Gastrocnemius medialis (tissue), 4 donors: ENCODE results near the gene NFATC3. TPM values are rescaled to one million over a fixed set of nuclear protein-coding genes. Genes with fewer than 3 reads are reported as not detected.

Experiments used
- ATAC-seq, 2 donors: fragments of 150-250 bp; one replicate each; pipeline ENCODE4 v1.9.1; 2016
- DNase-seq, 2 donors: peaks; one replicate each; pipeline ENCODE4 v3.0.0-alpha.2; 2019
- H3K27ac ChIP-seq, 4 donors: fragments of 200-600 bp; sonication (generic); 1 replicate in 1 of 4; 2 replicates in 3 of 4; pipeline ENCODE4 v1.5.1; 2016 to 2018; ENCODE audit warnings: mild to moderate bottlenecking in 2 of 4, moderate library complexity in 1 of 4
- H3K27me3 ChIP-seq, 3 donors: fragments of 200-600 bp; sonication (generic) in 2 of 3; 1 replicate in 1 of 3; 2 replicates in 2 of 3; pipeline versions ENCODE4 v1.5.1 to v1.6.0; 2016 to 2019; ENCODE audit warnings: mild to moderate bottlenecking in 1 of 3, moderate library complexity in 1 of 3
- H3K36me3 ChIP-seq, 2 donors: fragments of 200-600 bp; sonication (generic) in 1 of 2; one replicate each; pipeline ENCODE4 v1.5.1; 2017 to 2018
- H3K4me1 ChIP-seq, 2 donors: fragments of 200-600 bp; sonication (generic) in 1 of 2; one replicate each; pipeline ENCODE4 v1.5.1; 2016 to 2017; ENCODE audit warnings: mild to moderate bottlenecking in 2 of 2
- H3K4me3 ChIP-seq, 4 donors: fragments of 200-600 bp; sonication (generic) in 3 of 4; 1 replicate in 1 of 4; 2 replicates in 3 of 4; pipeline ENCODE4 v1.5.1; 2016 to 2019; ENCODE audit warnings: mild to moderate bottlenecking in 2 of 4
- H3K9me3 ChIP-seq, 3 donors: fragments of 200-600 bp; sonication (generic) in 2 of 3; 1 replicate in 1 of 3; 2 replicates in 2 of 3; pipeline ENCODE4 v1.5.1; 2016 to 2019
- CTCF ChIP-seq, 5 experiments: fragments of 450-650 bp in 3 of 5; fragments of 200-600 bp in 2 of 5; sonication (generic) in 2 of 5; IDR thresholded peaks in 4 of 5; conservative IDR thresholded peaks in 1 of 5; 1 replicate in 4 of 5; 2 replicates in 1 of 5; pipeline ENCODE4 v1.5.1; 2016 to 2019; ENCODE audit warnings: antibody characterized with exemption in 5 of 5, mild to moderate bottlenecking in 3 of 5, moderate library complexity in 3 of 5
- POLR2A ChIP-seq, 2 donors: fragments of 450-650 bp; IDR thresholded peaks; one replicate each; pipeline ENCODE4 v1.6.1; 2017; ENCODE audit warnings: antibody characterized with exemption in 2 of 2, mild to moderate bottlenecking in 2 of 2, moderate library complexity in 2 of 2
- in situ Hi-C, 4 donors: fragments of 200-750 bp; cut with MboI; loops; one replicate each; pipeline versions ENCODE4 v1.15.0 to v1.8.0; 2017; ENCODE audit warnings: low sequenced_read_pairs in 4 of 4
- intact Hi-C: fragments of 100-400 bp; cut with DNase I; formaldehyde crosslinking; loops from one replicate; pipeline ENCODE4 v1.15.1; 2023; ENCODE audit warnings: low total_unique reads
- total RNA-seq, 4 donors: library from RNA; depleted of rRNA; stranded (reverse); fragments of >200 nt; gene quantifications; one replicate each; pipeline versions ENCODE4 v1.1.0 to v1.2.3, GENCODE V29; 2016

Gene NFATC3
- total RNA-seq, 4 donors from 2014 or later: 47.9 to 72.7 (median 70.7) TPM

GRCh38 chr16:68236137-68236825 is 151.1 kb downstream of the NFATC3 start:
- peak overlapping the region; percentile 79 to 94 (median 88) for H3K27ac ChIP-seq
- TF ChIP-seq POLR2A (IDR thresholded peaks at IDR 0.05) (no peak), CTCF (IDR thresholded peaks at IDR 0.05 in 4 of 5, conservative IDR thresholded peaks at IDR 0.05 in 1 of 5) (no peak)
- in situ Hi-C loops (loop anchor here in 1 of 4 donors (25.0 kb wide), 1 partner anchor 424 kb away; the partner anchor contains the start of genes RANBP10 and TSNAXIP1), intact Hi-C loops (no loop called here)
- H3K4me1 ChIP-seq: peaks cover 16 to 26% of the 10 kb centered on the region in 2 donors
- ATAC-seq (no peak), DNase-seq (peak in 1 of 2 donors; percentile 37)
- no peaks in the 10 kb centered on the region for H3K27me3 ChIP-seq
- no peaks in the 10 kb centered on the region for H3K9me3 ChIP-seq
- H3K4me3 ChIP-seq: peak overlapping the region in 2 of 4 donors; percentile 35 to 64
- no peaks in the 10 kb centered on the region for H3K36me3 ChIP-seq

- peaks cover 16 to 26% of the 10 kb centered on the region in 2 donors for H3K4me1 ChIP-seq
- H3K9me3 ChIP-seq: no peaks in the 10 kb centered on the region
- no peaks in the 10 kb centered on the region for H3K27me3 ChIP-seq
- TF ChIP-seq POLR2A (IDR thresholded peaks at IDR 0.05) (no peak), CTCF (IDR thresholded peaks at IDR 0.05 in 4 of 5, conservative IDR thresholded peaks at IDR 0.05 in 1 of 5) (no peak)
- H3K4me3 ChIP-seq: peak overlapping the region; percentile 64 to 71 (median 68)
- H3K27ac ChIP-seq: peak overlapping the region; percentile 79 to 94 (median 88)
- H3K36me3 ChIP-seq: no peaks in the 10 kb centered on the region
- in situ Hi-C loops (loop anchor here in 1 of 4 donors (25.0 kb wide), 1 partner anchor 425 kb away; the partner anchor contains the start of genes RANBP10 and TSNAXIP1), intact Hi-C loops (no loop called here)
- DNase-seq (no peak), ATAC-seq (peak; percentile 1 to 5)
Observed at GRCh38 chr16:68236826-68237242, 151.7 kb downstream of the NFATC3 start.

- H3K27me3 ChIP-seq: no peaks in the 10 kb centered on the region
- intact Hi-C loops: no loop called here
- TF ChIP-seq CTCF (IDR thresholded peaks at IDR 0.05 in 4 of 5, conservative IDR thresholded peaks at IDR 0.05 in 1 of 5): peak in 1 of 5 experiments; percentile 9
- peak; percentile 59 to 76 for TF ChIP-seq POLR2A (IDR thresholded peaks at IDR 0.05)
- H3K4me1 ChIP-seq: peaks cover 16 to 26% of the 10 kb centered on the region in 2 donors
- H3K4me3 ChIP-seq: peak overlapping the region; percentile 64 to 71 (median 68)
- in situ Hi-C loops: loop anchor here in 1 of 4 donors (25.0 kb wide), 1 partner anchor 425 kb away; the partner anchor contains the start of genes RANBP10 and TSNAXIP1
- DNase-seq (peak; percentile 95 to 96), ATAC-seq (peak; percentile 78 to 82)
- peak overlapping the region; percentile 79 to 94 (median 88) for H3K27ac ChIP-seq
- H3K36me3 ChIP-seq: no peaks in the 10 kb centered on the region
- H3K9me3 ChIP-seq: no peaks in the 10 kb centered on the region
Observed at GRCh38 chr16:68237243-68238028, 152.3 kb downstream of the NFATC3 start.

GRCh38 chr16:68238029-68238345 is 152.8 kb downstream of the NFATC3 start:
- Histone ChIP-seq H3K9me3 (no peaks in the 10 kb centered on the region), H3K27me3 (no peaks in the 10 kb centered on the region), H3K4me3 (peak overlapping the region; percentile 64 to 71 (median 68)), H3K36me3 (no peaks in the 10 kb centered on the region), H3K4me1 (peaks cover 16 to 26% of the 10 kb centered on the region in 2 donors), H3K27ac (peak overlapping the region; percentile 79 to 94 (median 88))
- in situ Hi-C loops: loop anchor here in 1 of 4 donors (25.0 kb wide), 1 partner anchor 426 kb away; the partner anchor contains the start of genes RANBP10 and TSNAXIP1
- intact Hi-C loops: no loop called here
- TF ChIP-seq CTCF (IDR thresholded peaks at IDR 0.05 in 4 of 5, conservative IDR thresholded peaks at IDR 0.05 in 1 of 5) (no peak), POLR2A (IDR thresholded peaks at IDR 0.05) (no peak)
- ATAC-seq (peak in 1 of 2 donors; percentile 27), DNase-seq (no peak)
